ENCODE results near the gene DNASE2B. TPM values are rescaled to one million over a fixed set of nuclear protein-coding genes. Genes with fewer than 3 reads are reported as not detected.

Gene DNASE2B, protein sequence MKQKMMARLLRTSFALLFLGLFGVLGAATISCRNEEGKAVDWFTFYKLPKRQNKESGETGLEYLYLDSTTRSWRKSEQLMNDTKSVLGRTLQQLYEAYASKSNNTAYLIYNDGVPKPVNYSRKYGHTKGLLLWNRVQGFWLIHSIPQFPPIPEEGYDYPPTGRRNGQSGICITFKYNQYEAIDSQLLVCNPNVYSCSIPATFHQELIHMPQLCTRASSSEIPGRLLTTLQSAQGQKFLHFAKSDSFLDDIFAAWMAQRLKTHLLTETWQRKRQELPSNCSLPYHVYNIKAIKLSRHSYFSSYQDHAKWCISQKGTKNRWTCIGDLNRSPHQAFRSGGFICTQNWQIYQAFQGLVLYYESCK
- total RNA-seq (under 1 TPM in 5 of 9 donors, not detected in 4; 0.24 to 0.61 (median 0.39) TPM), polyA plus RNA-seq (1 to 10 TPM in 1 of 3 donors, under 1 TPM in 2; 0.10 to 1.2 (median 0.31) TPM)
- long read RNA-seq, donor 1, result 0 reads
- long read RNA-seq, donor 2, result 0 reads
- long read RNA-seq, donor 3, result 0 reads
- long read RNA-seq, donor 4, result 0 reads
- long read RNA-seq, donor 5, result 0 reads
- long read RNA-seq, donor 6, result 0 reads
- long read RNA-seq, donor 7, result 0 reads
- long read RNA-seq, donor 8, result 0 reads
- long read RNA-seq, donor 9, result 0 reads
- long read RNA-seq, donor 10, result 0 reads

- Histone ChIP-seq H3K27ac (no peak within 1 kb of the TSS), H3K4me3 (no peak within 1 kb of the TSS), H3K36me3 (replicated peaks in 1 of 2) (no peaks in the 10 kb centered on the region), H3K4me1 (replicated peaks in 1 of 2) (no peaks in the 10 kb centered on the region), H3K27me3 (no peaks in the 10 kb centered on the region), H3K9me3 (replicated peaks in 1 of 3) (no peaks in the 10 kb centered on the region)
- TF ChIP-seq, protein P1, sequence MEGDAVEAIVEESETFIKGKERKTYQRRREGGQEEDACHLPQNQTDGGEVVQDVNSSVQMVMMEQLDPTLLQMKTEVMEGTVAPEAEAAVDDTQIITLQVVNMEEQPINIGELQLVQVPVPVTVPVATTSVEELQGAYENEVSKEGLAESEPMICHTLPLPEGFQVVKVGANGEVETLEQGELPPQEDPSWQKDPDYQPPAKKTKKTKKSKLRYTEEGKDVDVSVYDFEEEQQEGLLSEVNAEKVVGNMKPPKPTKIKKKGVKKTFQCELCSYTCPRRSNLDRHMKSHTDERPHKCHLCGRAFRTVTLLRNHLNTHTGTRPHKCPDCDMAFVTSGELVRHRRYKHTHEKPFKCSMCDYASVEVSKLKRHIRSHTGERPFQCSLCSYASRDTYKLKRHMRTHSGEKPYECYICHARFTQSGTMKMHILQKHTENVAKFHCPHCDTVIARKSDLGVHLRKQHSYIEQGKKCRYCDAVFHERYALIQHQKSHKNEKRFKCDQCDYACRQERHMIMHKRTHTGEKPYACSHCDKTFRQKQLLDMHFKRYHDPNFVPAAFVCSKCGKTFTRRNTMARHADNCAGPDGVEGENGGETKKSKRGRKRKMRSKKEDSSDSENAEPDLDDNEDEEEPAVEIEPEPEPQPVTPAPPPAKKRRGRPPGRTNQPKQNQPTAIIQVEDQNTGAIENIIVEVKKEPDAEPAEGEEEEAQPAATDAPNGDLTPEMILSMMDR (IDR thresholded peaks at IDR 0.05), result no peak
- no peak for TF ChIP-seq POLR2A (IDR thresholded peaks at IDR 0.05)
- intact Hi-C loops (cut with DNase I), result no loop called here
- WGBS, 4 donors, result 83 to 87% (median 85%) methylated on average over 11 of the region's 11 CpGs
- no peak for DNase-seq
Observed at GRCh38 chr1:84398175-84399155, at the start of gene DNASE2B. Gene DNASE2B (plus strand): TSS chr1:84398484. CDS start chr1:84398565, 81 bp downstream.

GRCh38 chr1:84348759-84349158 lies 49.5 kb upstream of the DNASE2B start:
- no peaks in the 10 kb centered on the region for H3K36me3 ChIP-seq (replicated peaks in 1 of 2)
- peaks cover 9 to 20% of the 10 kb centered on the region in 2 donors for H3K4me1 ChIP-seq (replicated peaks in 1 of 2)
- DNase-seq, result no peak
- H3K9me3 ChIP-seq (replicated peaks in 1 of 3), result no peaks in the 10 kb centered on the region
- H3K27ac ChIP-seq, result no peak overlapping the region
- intact Hi-C loops (cut with DNase I), result no loop called here
- 86 to 100% (median 97%) methylated on average over 1 of the region's 1 CpG for WGBS, 4 donors
- no peaks in the 10 kb centered on the region for H3K27me3 ChIP-seq
- no peak for TF ChIP-seq POLR2A (IDR thresholded peaks at IDR 0.05)
- TF ChIP-seq, protein P1 (IDR thresholded peaks at IDR 0.05), result no peak
- no peak overlapping the region for H3K4me3 ChIP-seq

GRCh38 chr1:84350104-84350503 lies 48.2 kb upstream of the DNASE2B start:
- TF ChIP-seq, protein P1 (IDR thresholded peaks at IDR 0.05), result no peak
- no peak for TF ChIP-seq POLR2A (IDR thresholded peaks at IDR 0.05)
- Histone ChIP-seq H3K36me3 (replicated peaks in 1 of 2) (no peaks in the 10 kb centered on the region), H3K4me3 (no peak overlapping the region), H3K9me3 (replicated peaks in 1 of 3) (no peaks in the 10 kb centered on the region), H3K27ac (no peak overlapping the region), H3K27me3 (no peaks in the 10 kb centered on the region), H3K4me1 (replicated peaks in 1 of 2) (peaks cover 12 to 28% of the 10 kb centered on the region in 2 donors)
- 59 to 65% (median 61%) methylated on average over 3 of the region's 3 CpGs for WGBS, 4 donors
- intact Hi-C loops (cut with DNase I), result no loop called here
- DNase-seq, result no peak

DNA sequence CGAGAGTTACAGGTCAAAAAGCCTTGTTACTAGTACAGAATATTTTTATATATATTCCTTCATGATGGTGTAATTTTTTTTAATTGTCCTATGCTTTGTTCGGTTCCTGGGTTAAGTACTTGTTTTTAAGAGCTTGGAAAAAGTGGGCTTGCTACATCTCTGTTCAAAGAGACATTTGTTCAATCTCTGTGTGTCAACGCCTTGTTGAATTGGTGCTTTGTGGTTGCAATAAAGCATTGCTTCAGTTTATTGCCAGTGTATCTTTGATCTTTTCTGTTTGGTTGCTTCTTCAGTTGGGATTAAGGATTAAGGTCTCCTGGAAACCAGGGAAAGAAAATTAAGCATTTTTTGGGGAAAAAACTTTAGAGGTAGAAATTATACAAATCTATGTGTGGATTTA lies 47.7 kb upstream of the DNASE2B start:
- Histone ChIP-seq H3K27ac (no peak overlapping the region), H3K27me3 (no peaks in the 10 kb centered on the region), H3K4me3 (no peak overlapping the region), H3K4me1 (replicated peaks in 1 of 2) (peaks cover 12 to 28% of the 10 kb centered on the region in 2 donors), H3K36me3 (replicated peaks in 1 of 2) (no peaks in the 10 kb centered on the region), H3K9me3 (replicated peaks in 1 of 3) (no peaks in the 10 kb centered on the region)
- intact Hi-C loops (cut with DNase I), result no loop called here
- TF ChIP-seq, protein P1 (IDR thresholded peaks at IDR 0.05), result no peak
- TF ChIP-seq POLR2A (IDR thresholded peaks at IDR 0.05), result no peak
- WGBS, 4 donors, result 89 to 98% (median 90%) methylated on average over 3 of the region's 3 CpGs
- no peak for DNase-seq

All from adrenal gland (tissue), 19 donors.